ENCODE results near the gene ZNF835.

DNA sequence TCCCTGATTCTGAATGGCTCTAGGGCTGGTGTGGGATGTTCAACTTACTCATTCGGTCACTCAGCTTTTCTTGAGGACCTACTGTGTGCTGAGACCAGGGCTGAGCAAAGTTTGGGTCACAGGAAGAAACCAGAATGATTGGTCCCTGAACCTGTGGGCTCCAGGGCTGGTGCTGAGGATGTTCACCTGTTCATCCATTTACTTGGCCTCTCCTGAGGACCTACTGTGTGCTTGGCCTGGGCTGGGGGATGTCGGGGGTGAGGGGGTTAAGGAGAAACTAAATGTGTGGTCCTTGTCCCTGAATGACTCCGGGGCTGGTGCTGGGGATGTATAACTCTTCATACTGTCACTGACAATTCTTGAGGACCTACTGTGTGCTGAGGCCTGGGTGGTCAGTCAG is 10.3 kb downstream of the ZNF835 start:
- TF ChIP-seq CTCF (IDR thresholded peaks at IDR 0.05; ENCODE audit: insufficient read depth, low read length, poor library complexity, severe bottlenecking) (no peak), EZH2phosphoT487 (conservative IDR thresholded peaks at IDR 0.05; ENCODE audit: low read length) (no peak)

All from SU-DHL-6 (cell line).